ENCODE measurements around the gene PSMA2.
A peak's percentile ranks its signal among the peaks of the same experiment; 100 is the strongest.

Gene PSMA2

GRCh38 chr7:42953994-42954393 lies 22.0 kb upstream of the PSMA2 start:
- DNase-seq (ENCODE audit: low spot score) = no peak
- no peak for TF ChIP-seq CTCF (IDR thresholded peaks at IDR 0.05; ENCODE audit: extremely low read depth, missing control alignments)

- no peak for TF ChIP-seq CTCF (IDR thresholded peaks at IDR 0.05; ENCODE audit: extremely low read depth, missing control alignments)
- DNase-seq (ENCODE audit: low spot score) = no peak
Observed at GRCh38 chr7:42952328-42952727, 20.4 kb upstream of the PSMA2 start.

GRCh38 chr7:42950417-42950816 lies 18.4 kb upstream of the PSMA2 start:
- no peak for TF ChIP-seq CTCF (IDR thresholded peaks at IDR 0.05; ENCODE audit: extremely low read depth, missing control alignments)
- no peak for DNase-seq (ENCODE audit: low spot score)

GRCh38 chr7:42947521-42947920 lies 15.5 kb upstream of the PSMA2 start:
- no peak for TF ChIP-seq CTCF (IDR thresholded peaks at IDR 0.05; ENCODE audit: extremely low read depth, missing control alignments)
- no peak for DNase-seq (ENCODE audit: low spot score)

GRCh38 chr7:42946627-42946950 lies 14.6 kb upstream of the PSMA2 start:
- no peak for DNase-seq (ENCODE audit: low spot score)
- TF ChIP-seq CTCF (IDR thresholded peaks at IDR 0.05; ENCODE audit: extremely low read depth, missing control alignments) = no peak

GRCh38 chr7:42945821-42946626 lies 14.1 kb upstream of the PSMA2 start:
- TF ChIP-seq CTCF (IDR thresholded peaks at IDR 0.05; ENCODE audit: extremely low read depth, missing control alignments) = no peak
- no peak for DNase-seq (ENCODE audit: low spot score)

GRCh38 chr7:42940985-42941847 lies 9.2 kb upstream of the PSMA2 start:
- peak; percentile 59 for DNase-seq (ENCODE audit: low spot score)
- TF ChIP-seq CTCF (IDR thresholded peaks at IDR 0.05; ENCODE audit: extremely low read depth, missing control alignments) = peak; percentile 90
